Right kidney (tissue), 1 donor: Measurements from ENCODE around the gene SDS.
"Not testable (repeated sequence)": the region's sequence is repeated elsewhere in the genome, so short reads cannot be mapped to it uniquely, and the experiment has no call there.

Experiments used
- DNase-seq: peaks from one replicate; pipeline ENCODE4 v3.0.0-alpha.2; 2016

SDS gene

GRCh38 chr12:113374823-113375428 is 28.8 kb downstream of the SDS start:
- no peak for DNase-seq

DNA sequence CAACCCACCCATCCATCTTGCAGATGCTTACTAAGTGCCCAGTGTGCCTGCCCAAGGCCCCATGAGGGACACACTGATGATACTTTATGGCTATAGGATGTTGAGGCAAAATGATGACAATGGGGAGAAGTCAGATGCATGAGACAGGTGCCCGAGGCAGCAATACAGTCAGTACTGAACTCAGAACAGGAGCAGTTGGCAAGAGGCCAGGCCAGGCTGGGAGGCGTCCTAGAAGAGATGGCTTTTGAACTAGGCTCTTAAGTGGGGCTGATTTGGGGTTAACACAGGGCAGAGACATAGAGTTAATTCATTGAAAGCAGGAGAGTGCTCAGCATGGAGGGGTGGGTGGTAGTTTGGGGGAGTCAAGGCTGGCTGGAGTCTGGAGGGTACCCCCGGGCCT is 29.7 kb downstream of the SDS start:
- DNase-seq, result no peak

DNA sequence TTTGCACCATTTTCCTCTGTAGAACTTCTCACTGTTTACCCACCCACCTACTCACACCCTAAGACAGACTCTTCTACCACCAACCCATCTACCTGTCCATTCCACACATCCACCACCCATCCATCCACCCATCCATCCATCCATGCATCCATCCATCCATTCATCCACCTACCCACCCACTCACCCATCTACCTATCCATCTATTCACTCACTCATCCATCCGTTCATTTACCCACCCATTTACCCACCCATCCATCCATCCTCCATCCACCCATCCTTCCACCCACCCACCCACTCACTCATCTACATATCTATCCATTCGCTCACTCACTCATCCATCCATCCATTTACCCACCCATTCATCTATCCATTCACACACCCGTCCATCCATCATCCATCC is 30.2 kb downstream of the SDS start:
- no peak for DNase-seq

DNA sequence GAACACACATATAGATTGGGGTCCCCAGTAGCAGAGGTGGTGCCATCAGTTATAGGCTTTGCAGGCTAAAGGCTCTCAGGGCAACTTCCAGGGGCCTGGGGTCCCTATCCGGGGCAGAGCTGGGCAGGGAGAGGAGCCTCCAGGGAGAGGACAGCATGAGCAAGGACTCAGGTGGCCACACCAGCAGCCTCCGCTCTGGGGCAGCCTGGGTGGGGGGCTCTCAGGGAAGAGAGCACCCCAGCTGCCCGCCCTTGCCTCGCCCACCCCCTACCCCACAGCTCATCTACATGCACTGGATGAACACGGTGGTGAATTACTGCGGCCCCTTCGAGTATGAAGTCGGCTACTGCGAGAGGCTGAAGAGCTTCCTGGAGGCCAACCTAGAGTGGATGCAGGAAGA is 31.3 kb downstream of the SDS start:
- no peak for DNase-seq

DNA sequence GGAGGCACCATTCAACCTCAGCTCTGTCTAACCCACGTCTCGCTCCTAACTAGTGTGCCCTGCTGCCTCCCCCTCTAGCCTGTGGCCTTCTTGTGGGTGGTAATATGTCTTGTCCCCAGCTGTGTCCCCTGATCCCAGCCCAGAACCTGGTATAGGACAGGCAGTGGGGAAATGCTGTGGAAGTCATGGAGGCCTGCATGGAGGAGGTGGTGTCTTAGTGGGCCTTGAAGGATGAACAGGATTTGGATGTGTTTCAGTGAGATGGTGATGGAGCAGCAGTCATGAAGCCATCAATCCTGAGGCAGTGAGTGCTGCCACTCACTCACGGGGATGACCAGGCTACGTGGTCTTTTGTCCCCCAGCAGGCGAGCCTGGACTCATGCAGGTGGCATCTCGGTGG is 31.9 kb downstream of the SDS start:
- DNase-seq, result no peak

DNA sequence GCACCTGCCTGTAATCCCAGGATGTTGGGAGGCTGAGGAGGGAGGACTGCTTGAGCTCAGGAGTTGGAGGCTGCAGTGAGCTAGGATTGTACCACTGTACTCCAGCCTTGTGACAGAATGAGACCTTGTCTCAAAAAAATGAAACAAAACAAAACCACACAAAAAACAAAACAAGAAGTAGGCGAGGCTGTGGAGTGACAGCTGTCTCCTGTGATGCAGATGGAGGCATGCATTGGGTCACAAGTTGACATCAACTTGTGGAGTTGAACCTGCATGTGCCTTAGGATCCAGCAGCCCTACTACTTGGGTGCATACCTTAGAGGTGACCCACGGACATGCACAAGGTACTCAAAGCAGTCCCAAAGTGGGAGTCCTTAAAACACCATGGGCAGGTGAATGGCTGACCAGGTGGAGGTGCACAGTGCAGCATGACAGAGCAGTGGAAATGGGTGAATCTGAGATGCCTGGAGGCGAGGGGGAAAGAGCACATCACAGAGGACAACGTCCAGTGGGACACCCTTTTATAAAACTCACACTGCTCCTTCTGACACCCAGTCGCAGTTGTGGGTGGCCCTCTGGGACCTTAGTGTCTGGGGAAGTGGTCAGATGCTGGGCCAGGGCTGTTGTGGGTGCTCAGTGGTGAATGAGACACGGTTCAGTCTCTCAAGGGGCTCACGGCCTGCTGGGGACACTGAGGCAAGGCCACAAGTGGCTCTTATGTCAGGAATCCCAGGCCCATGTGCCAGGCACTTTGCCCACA is 32.6 kb downstream of the SDS start:
- no peak for DNase-seq

GRCh38 chr12:113369391-113369985 is 34.2 kb downstream of the SDS start:
- DNase-seq, result no peak

DNA sequence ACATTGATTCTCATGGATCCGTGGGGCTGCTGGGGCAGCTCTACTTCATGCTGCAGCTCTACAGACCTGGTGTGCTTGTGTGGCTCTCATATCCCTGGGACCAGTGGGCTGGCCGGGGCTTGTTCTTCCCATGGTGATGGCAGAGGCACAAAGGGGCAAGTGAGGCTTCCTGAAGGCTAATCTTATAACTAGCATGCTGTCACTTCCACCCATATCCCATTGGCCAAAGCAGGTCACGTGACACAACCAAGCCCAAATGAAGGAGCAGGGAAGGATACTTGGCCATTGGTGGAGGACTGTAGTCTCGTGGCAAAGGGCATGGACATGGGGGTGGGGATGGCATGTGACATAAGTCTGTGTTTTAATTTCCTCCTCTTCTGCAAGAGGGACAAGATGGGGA is 35.4 kb downstream of the SDS start:
- DNase-seq, result no peak

- DNase-seq, result no peak
Measured at GRCh38 chr12:113366827-113367226, 36.9 kb downstream of the SDS start.

GRCh38 chr12:113365639-113366395 is 37.9 kb downstream of the SDS start:
- no peak for DNase-seq

GRCh38 chr12:113364698-113365097 is 39.0 kb downstream of the SDS start:
- DNase-seq, result no peak

DNA sequence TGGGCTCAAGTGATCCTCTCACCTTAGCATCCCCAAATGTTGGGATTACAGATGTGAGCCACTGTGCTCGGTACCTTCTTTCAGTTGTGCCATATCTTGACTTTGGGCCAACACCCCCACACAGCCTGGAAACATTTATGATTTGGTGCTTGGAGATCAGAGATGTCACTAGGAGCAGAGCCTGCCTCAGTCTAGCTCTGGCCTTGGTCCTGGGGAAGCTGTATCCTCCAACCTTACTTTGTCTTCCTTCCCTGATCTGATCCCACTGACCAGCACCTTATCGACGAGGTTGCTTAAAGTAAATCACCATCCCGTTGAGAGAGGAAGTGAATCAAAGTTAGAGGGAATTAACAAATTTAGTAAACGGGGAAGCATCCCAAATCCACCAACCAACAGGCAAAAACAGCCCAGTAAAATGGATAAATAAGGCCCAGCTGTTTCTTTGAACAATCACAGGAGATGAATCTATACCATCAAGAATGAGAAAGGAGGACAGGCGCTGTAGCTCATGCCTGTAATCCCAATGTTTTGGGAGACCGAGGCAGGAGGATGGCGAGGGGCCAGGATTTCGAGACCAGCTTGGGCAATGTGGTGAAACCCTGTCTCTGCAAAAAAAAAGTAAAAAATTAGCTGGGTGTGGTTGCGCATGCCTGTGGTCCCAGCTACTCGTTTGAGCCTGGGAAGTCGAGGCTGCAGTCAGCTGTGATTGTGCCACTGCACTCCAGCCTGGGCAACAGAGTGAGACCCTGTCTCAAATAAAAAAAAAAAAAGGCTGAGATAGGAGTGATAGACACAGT is 41.9 kb downstream of the SDS start:
- DNase-seq, result no peak

- DNase-seq, result no peak
Measured at GRCh38 chr12:113359939-113360748, 43.5 kb downstream of the SDS start.

GRCh38 chr12:113359133-113359938 is 44.4 kb downstream of the SDS start:
- peak; percentile 45 for DNase-seq

GRCh38 chr12:113358381-113359132 is 45.1 kb downstream of the SDS start, which contains the start of gene PLBD2:
Gene PLBD2, plus strand, starts transcription at chr12:113358587. Its CDS starts 14 bp downstream, at chr12:113358601.
- DNase-seq, result peak; percentile 85

GRCh38 chr12:113354192-113354591 is 49.5 kb downstream of the SDS start:
- not testable (repeated sequence) for DNase-seq

DNA sequence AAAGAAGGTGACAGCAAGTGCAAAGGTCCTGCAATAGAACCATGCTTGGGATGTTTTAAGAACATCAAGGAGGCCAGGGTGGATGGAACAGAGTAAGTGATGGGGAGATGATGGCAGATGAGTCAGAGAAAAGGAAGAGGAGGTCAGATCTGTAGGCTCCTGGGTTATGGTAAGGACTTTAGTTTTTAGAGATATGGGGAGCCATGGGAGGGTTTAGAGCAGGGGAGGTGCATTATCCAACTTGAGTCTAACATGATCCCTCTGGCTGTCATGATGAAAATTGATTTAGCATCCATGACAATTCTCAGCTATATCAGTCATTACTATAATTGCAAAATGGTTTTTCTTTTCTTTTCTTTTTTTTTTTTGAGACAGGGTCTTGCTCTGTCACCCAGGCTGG is 52.6 kb downstream of the SDS start:
- no peak for DNase-seq

DNA sequence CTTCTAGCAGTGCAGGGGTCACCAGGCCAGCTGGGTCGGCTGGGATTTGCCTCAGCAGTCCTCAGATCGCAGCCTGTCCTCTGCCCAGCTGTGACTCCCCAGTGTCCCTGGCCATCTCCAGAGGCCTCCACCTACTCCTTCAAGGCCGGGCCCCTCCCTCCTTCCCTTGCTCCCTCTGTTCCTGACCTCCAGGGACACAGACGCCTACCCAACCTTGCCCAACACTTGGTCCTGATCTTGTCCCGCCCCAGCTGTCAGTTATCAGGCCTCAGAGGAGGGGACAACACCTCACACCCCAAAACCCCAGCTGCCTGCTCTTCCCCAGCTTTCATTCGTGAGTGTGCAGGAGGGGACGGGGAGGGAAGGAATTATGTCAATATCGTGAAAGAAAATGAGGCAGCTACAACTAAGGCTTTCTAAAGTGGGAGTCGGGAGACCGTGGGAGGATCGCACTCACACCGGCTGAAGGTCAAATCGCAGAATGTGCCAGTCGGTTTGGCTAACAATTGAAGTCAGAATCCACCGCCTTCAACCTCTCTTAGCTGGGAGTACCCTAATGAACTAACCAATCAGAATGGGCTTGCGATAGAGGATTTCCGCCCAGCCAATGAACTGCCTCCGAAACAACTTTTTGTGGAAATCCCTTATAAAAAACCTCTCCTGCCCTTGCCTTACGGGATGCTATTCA is 54.7 kb downstream of the SDS start:
- DNase-seq, result no peak

- DNase-seq, result no peak
Measured at GRCh38 chr12:113347892-113348291, 55.8 kb downstream of the SDS start.
